ENCODE measurements around the gene ATP11C.
"Not testable (repeated sequence)": the region's sequence is repeated elsewhere in the genome, so short reads cannot be mapped to it uniquely, and the experiment has no call there.

The ATP11C gene
- total RNA-seq, result 27.5 to 72.4 (median 49.1) reads per million in 17 experiments

GRCh38 chrX:139932901-139933796, at the start of gene ATP11C:
TSS of gene ATP11C (minus strand) at chrX:139933053. CDS start at chrX:139932042, 1,011 bp downstream.
- DNase-seq, result peak; percentile 77 to 91 (median 88)

- no peak for DNase-seq
These were observed 41.6 kb upstream of the ATP11C start for GRCh38 chrX:139974471-139974870.

GRCh38 chrX:139972629-139973624, 40.1 kb upstream of the ATP11C start:
- DNase-seq, result peak in 1 of 4 experiments; percentile 2

- no peak for DNase-seq
These were observed 39.3 kb upstream of the ATP11C start for GRCh38 chrX:139972113-139972512.

GRCh38 chrX:139971394-139971749, 38.5 kb upstream of the ATP11C start:
- no peak for DNase-seq

- no peak for DNase-seq
These were observed 36.4 kb upstream of the ATP11C start for GRCh38 chrX:139969286-139969685.

GRCh38 chrX:139967750-139968149, 34.9 kb upstream of the ATP11C start:
- no peak for DNase-seq

GRCh38 chrX:139967300-139967699, 34.4 kb upstream of the ATP11C start:
- peak in 2 of 4 experiments; percentile 5 to 8 for DNase-seq

- not testable (repeated sequence) for DNase-seq
These were observed 33.3 kb upstream of the ATP11C start for GRCh38 chrX:139966159-139966558.

GRCh38 chrX:139965421-139965820, 32.6 kb upstream of the ATP11C start, which contains the start of gene CXorf66:
TSS of gene CXorf66 (minus strand) at chrX:139965521. CDS start at chrX:139965496, 25 bp downstream.
- no peak for DNase-seq

GRCh38 chrX:139961091-139961490, 28.2 kb upstream of the ATP11C start:
- DNase-seq, result not testable (repeated sequence)

- DNase-seq, result no peak
These were observed 16.9 kb upstream of the ATP11C start for GRCh38 chrX:139949703-139950102.

- no peak for DNase-seq
These were observed 12.2 kb upstream of the ATP11C start for GRCh38 chrX:139945075-139945474.

GRCh38 chrX:139936259-139936658, 3.4 kb upstream of the ATP11C start:
- DNase-seq, result no peak

GRCh38 chrX:139933904-139934303, 1.1 kb upstream of the ATP11C start:
- DNase-seq, result no peak

GRCh38 chrX:139932073-139932900, 566 bp downstream of the ATP11C start:
- DNase-seq, result peak; percentile 32 to 68 (median 54)

GRCh38 chrX:139931646-139932072, 1.2 kb downstream of the ATP11C start:
- no peak for DNase-seq

GRCh38 chrX:139930916-139931645, 1.8 kb downstream of the ATP11C start:
- DNase-seq, result peak in 3 of 4 experiments; percentile 22 to 27 (median 24)

- DNase-seq, result no peak
These were observed 2.5 kb downstream of the ATP11C start for GRCh38 chrX:139930401-139930800.

- DNase-seq, result no peak
These were observed 3.0 kb downstream of the ATP11C start for GRCh38 chrX:139929876-139930275.

GRCh38 chrX:139924696-139925095, 8.2 kb downstream of the ATP11C start:
- DNase-seq, result no peak

Measured in suppressor macrophage (primary cell).